GM19372 (cell line): Measurements from ENCODE around the gene MECP2.

Experiments
- ATAC-seq: cut with Tn5 transposase; IDR thresholded peaks from one replicate; pipeline ENCODE4 v1.9.1; 2021; ENCODE audit warnings: mild to moderate bottlenecking, low read depth, moderate library complexity; ENCODE audit not compliant: unreplicated experiment

MECP2 gene

DNA sequence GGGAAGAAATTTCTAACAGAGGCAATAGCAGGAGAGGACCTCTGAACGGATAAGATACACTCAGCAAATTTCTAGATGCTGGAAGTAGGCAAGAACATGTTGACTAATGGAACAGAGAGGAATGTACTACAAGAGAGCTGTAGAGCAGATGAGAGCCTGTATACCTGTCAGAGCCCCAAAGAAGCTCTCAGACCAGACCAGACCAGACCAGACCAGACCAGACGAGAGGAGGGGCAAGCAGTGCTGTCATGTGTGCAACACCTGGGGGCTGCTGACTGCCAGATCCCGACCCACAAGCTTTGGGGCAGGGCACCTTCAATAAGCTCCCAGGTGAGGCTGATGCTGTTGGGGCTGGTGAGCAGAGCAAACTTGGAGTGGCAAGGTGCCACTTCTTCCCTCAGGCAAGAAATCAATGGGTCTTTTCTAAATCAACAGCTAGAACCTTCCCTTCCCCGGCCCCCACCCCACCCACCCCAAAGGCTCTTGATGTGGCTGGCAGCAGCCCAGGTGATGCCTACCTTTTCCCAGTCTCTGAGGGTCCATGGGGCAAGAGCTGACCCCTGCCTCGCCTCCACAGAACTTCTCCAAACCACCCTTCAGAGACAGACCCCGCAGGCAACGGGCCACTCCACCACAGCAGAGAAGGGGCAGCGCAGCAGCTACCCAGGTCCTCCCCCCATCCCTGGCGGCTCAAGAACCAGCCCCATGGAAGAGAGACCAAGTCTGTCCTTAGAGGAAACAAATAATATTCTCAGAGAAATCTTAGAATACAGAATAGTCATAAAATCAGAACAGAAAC lies 32.7 kb downstream of the MECP2 start:
- ATAC-seq: no peak

DNA sequence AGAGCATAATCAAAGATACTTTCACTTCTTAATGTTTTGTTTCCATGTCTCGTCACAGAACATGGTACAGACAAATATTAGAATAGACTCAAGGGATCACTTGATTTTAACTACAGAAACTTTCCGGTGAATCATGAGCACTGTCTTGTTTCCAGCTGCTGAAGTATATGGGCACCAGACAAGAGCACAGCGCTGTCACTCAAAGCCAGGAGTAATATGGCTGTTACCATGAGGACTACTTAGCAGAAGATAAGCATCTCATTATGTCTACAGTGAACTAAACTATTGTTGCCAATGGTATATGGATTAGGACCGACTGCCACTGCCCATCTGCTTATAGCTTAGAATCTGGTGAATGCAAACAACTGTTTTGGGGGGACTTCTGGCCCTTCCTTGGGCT lies 34.3 kb downstream of the MECP2 start:
- no peak for ATAC-seq

DNA sequence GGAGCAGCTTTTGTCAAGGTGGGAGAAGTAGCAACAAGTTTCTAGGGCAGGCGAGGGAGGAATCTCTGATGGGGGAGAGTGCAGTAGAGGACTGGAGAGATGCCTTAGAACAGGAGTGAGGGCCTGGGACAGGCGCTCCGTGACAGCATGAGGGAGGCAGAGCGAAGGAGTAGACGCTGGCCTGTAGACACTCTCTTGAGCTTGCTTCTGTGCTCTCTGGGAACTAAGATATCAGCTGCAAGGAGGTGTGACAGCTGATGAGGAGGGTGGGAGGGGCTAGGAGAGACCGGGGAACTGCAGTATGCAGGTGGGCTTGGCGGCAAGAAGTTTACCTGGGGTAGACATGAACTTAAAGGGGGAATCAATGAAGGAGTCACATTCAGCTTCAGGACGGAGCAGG lies 35.7 kb downstream of the MECP2 start:
- no peak for ATAC-seq

DNA sequence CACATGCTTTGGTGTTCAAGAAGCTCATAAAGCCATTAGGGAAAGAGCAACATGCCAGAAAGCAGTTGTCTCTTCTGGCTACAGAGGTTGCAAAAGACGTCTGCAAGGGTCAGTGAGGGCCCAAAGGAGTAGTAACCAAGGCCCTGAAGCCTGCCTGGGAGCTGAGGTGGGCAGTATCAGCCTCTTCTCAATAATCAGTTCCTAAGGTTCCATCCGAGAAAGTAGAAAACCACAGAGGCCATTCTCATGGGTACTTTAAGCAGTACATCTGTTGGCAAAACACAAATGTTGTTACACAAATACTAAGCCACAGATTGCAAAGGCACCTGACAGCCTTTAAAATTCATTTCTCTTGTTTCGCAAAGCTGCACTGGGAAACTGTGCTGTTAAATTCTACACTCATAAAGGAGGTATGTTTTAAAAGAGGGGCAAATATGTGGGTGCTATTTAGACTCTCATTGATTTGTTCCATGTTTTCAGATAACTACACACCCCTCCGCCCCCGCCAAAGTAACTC lies 37.7 kb downstream of the MECP2 start:
- ATAC-seq: no peak

DNA sequence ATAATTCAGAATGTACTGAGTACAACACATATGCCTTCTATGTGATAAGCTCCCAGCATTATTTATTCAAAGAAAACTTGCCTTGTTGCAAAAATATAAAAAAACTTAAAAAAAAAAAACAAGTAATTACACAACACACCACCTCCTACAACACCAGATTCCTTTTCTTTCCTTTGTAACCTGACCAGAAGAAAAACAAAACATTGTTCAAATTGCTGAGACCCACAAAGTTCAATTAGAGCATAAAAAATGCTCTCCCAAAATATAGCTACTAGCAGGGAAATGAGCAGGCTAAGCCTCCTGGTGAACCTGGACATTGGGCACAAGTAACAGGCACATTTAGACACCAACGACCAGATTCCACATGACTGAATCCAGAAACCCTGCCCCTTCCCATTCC lies 38.3 kb downstream of the MECP2 start:
- ATAC-seq: no peak

DNA sequence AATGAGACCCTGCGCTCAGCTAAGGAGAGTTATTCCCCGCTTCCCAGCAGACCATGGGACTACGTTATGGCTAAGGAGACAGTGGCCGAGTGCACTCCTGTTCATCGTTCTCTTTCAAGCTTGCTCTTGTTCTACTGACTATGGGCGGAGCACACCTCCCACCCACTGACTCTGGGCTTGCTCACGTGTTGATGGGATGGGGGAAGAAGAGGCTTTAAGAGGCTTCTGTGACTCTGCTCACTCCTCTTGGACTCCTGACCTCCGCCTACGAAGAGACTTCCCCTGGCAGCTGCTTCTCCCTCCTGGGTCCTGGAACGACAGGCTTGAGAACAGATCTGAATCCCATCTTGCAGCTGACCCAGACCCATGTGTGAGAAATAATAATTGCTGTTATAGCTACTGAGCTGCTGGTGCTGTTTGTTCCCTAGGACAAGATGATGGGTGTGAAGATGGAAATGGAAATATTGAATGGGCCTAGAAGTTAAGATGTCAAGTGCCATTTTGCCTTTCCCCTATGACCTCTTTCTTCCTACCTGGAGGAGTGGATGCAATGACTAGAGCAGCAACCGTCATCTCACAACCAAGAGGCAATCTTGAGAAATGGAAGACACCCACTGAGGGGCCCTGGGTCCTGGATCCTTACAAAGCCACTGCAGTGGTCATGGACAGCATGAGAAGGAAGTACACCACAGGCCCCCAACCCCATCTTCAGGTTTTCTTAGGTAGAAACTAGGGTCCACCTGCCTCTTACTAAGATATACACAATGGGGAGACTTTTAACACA lies 39.1 kb downstream of the MECP2 start:
- no peak for ATAC-seq

DNA sequence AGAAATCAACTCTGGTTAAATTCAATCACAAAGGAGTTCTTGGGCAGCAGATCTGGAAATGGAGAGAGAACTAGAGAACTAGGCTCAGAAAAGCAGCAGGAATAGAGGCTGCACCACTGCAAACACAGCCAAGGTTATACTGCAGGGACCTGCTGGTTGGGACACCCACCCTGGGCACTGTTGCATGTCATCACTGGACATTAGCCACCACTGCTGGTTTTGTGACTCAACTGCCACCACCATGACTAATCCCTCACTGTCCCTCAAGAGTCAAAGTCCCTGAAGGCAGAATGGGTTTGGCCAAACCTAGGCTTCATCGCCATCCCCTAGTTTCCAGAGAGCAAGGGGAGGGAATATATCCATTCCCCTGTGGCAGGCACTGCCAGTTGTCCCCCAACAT lies 39.7 kb downstream of the MECP2 start:
- no peak for ATAC-seq

DNA sequence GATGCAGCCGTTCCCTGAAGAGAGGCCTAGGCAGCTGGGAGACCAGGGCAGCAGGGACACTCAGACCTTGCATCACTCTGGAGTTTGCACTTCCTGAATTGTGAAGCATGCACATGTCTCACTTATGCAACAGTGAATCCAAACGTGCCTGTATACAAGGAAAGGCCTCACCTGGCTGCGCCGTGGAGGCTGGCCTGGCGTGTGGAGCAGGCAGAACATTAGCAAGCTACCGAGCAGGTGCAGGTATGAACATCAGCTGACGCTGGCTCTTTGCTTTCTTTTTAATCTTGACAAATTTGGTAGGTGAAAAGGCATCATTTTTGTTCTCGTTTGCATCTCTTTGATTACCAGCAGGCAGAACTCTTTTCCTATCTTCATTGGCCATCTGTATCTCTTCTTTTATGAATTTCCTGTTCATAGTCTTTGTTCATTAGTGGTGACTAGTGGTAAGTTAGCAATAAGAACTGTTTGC lies 40.7 kb downstream of the MECP2 start:
- ATAC-seq: no peak

DNA sequence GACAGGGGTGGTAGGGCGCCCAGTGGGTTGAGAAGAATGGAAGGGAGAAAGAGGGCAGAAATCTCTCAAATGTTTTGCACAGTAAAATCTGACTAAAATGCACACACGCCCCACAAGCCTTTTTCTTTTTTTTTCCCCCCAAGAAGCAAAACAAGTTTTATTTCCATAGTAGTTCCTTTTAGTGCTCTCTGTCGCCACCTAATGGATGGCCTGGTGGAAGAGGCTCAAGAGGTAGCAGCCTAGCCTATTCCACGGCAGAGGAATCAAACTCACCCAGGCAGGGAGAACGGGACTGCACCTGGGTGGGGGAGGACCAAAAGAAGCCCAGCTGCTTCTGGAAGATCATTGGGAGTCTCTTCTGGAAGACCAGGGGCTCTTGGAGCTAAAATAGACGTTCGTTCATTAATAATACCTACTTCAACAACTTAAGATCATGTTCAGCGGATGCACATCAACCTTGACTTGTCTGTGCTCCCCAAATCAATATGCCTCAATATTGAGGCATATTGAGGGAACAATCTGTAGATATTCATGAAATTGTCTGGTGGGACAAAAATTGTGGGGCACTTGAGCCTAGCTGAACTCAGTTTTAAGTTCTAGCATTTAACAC lies 46.2 kb downstream of the MECP2 start:
- no peak for ATAC-seq

DNA sequence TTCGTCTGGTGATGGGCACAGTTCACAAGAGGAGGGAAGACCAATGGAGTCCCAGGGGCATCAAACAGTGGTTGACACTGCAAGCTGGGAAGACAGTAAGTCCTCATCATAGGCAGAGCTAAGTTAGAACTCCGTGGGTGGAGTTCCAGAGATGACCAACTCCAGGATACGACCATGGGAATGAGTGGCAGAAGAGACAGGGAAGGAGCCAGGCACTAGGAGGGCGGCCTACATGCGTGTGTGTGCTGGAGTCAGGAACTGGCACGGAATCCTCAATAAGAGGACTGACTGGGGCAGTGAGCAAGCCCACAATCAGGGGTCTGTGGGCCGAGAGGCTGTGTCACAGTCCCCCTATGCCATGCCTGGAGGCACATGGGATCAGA lies 47.4 kb downstream of the MECP2 start:
- no peak for ATAC-seq

DNA sequence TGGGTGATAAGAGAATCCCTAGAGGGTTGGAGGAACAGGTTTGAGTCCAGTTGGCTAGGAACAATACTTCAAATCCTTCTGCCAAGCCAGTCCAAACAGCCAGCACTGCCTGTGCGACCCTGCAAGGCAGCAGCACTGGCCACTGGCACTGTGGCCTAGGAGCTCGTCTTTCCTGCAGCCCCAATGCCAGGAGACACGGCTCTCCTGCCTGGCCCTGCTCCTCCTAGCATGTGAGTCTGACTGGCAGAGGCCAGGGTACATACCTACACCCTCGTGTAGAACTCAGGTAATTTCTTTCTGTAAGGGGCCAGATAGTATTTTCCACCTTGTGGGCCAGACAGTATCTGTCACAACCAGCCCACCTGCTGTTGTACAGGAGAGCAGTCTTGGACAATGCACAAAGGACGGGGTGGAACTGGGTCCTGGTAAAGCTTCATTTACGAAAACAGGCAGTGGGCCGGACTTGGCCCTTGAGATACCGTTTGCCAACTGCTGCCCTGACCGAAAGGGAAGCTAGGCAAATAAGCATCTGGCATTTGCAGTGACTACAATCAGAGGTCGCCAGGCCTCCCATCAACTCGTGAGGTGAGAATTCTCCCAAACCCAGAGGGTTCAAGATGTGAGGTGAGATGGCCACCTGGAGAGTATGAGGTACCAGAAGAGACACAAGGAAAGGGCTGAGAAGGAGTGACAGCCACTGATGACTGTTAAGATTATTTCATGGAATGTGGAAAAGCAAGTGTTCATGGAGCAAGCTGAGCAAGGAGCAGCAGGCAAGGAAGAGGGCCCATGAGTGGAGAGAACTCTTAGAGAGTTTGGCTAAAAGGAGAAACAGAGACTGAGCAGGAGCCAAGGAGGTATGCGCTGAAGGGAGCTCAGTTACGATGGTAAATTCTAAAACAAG lies 48.1 kb downstream of the MECP2 start:
- no peak for ATAC-seq

DNA sequence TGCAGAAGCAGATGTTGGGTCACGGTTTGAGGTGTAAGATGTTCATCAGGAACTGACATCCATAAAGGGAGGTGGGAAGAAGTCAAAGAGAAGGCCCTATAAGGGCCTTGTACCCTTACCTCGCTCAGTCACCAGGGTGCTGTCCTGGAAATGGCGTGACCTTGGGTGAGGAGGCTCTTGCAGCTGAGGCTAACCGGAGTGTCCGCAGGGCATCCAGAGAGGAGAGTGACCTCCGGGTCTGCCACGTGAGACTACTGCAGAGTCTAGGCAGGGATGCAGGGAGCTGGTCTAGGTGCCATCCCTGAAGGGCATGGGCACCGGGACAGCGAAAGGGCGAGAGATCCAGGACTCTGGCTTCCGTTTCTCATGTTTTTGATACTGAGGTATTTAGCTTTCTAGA lies 49.1 kb downstream of the MECP2 start:
- ATAC-seq: no peak

DNA sequence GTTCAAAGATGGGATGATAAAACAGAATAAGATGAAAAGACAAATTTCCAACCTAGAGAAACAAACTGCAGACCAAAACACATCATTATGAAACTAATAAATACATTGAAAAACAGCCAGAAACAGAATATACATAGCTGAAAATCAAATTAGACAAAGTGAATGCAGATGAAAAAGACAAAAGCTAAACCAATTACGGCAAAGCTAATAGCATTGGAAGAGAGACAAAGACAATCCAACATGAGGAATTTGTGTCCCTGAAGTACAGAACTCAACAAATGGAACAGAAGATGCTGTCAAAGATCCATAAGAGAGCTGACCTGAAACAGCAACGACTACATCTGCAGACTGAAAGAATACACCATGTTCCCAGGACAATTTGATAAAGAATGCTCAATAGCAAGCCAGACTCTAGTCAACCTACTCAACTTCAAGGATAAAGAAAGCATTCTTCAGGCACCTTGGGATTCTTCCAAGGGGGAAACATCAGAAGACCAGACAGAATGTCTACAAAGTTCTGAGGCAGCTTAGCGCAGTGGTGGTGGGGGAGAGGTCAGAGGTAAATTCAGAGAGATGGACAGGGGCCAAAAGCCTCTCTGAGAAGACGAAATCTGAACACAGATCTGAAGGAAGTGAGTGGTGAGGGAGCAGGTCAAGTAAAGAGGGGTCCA lies 50.4 kb downstream of the MECP2 start:
- no peak for ATAC-seq

DNA sequence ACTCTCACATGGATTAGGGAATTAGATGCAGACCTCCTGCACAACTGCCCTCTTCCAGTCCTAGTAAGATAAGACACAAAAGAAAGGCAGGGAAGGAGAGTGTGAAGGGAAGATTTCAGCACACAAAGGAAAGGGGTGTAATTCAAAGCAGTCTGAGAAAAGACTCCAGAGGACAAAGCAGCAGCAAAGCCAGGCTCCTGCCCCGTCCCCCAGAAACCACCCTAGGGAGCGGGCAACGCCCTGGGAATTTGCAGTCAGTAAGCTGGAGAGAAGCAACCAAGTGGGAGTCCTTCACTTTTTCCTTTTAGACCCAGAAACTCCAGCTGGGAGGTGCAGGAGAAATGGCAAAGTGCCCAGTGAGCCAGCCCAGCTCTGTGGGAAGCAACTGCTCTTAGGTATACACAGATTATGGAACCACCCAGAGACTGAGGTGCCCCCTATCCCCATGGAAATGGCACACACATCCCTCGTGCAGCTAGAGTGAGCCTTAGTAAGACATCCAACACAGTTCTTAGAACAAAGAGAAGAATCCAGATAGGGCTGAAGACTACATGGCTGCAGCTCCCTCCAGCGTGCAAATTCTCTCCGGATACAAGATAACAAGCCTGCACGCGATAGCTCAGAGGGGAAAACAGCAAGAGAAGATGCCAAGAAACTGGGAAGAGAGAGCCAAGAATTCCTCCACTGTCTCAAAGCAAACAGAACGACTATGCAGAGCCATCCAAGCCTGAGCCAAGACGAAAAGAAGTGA lies 51.3 kb downstream of the MECP2 start:
- no peak for ATAC-seq

DNA sequence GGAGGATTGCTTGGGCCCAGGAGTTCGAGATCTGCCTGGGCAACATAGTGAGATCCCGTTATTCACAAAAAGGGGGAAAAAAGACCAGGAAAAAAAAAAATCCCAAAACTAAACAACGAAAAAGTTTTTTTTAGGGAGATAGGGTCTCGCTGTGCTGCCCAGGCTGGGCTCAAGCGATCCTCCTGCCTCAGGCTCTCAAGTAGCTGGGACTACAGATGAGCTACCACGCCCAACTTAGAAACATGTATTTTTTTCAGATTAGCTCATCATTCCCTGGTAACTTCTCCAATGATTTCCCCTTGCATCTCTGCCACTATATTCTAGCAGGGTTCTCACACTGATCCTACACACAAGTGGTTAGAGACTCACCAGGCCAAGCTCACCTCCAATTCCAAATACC lies 53.4 kb downstream of the MECP2 start:
- ATAC-seq: no peak

DNA sequence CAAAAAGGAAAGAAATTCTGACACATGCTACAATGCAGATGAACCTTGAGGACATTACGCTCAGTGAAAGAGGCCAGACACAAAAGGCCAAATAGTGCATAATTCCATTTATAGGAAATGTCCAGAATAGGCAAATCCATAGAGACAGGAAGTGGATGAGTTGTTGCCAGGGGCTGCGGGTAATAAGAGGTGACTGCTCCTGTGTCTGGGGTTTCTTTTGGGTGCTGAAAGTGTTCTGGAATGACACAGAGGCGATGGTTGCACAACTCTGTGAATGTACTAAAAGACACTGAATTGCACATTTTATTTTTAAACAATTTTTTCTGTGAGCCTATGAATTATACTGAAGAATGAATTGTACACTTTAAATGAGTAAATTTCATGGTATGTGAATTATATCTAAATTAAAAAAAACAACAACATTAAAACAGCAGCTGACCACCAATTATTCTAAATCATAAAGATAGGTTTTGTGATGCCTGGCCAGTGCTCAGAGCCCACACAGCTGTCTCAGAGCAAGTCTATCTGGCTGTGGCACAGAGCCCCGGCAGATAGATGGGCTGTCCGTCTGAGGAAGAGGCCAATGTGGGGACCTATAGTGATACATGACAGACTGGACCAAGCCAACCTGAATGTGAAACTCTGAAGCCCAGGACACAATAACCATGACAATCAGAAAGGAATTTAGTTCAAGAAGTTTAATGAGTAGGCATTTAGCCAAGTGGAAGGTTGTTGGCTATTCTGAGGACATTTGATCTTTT lies 54.3 kb downstream of the MECP2 start:
- ATAC-seq: no peak

DNA sequence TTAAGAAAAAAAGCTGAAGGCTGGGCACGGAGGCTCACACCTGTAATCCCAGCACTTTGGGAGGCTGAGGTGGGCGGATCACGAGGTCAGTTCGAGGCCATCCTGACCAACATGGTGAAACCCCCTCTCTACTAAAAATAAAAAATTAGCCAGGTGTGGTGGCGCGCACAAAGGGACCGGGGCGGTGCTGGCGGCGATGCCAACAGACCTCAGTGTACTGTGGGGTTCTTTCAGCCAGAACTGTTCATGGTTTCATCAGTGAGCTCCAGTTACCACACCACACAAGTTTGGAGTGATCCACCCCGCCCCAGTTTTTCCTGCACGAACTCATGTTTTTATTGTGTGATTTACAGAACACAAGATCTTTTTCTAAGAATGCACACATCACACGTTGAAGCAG lies 56.7 kb downstream of the MECP2 start:
- ATAC-seq: no peak

DNA sequence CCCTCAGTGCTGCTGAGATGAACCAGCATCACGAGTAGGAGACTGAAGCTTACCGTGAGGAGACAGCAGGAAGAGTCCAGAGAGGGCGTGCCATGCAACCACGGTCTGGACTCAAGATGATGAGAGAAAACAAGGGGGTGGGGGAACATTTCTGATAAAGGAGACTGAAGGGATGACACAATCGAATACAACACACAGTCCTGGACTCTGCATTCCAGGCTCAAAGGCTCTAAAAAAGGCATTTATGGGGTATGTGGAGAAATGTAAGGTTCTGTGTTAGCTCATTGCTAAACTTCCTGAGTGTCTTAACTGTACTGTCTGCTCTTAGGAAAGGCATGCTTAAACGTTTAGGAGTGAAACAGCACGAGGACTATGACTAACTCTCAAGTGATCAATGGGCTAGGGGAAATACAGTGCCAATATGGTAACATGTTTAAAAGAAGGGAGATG lies 57.2 kb downstream of the MECP2 start:
- no peak for ATAC-seq
